HepG2 (cell line): ENCODE data around the gene SLC17A3. TPM values are rescaled to one million over a fixed set of nuclear protein-coding genes. Genes with fewer than 3 reads are reported as not detected.

Experiments
- ARHGAP35 ChIP-seq: sonication (generic); formaldehyde crosslinking; IDR thresholded peaks from 2 replicates; pipeline ENCODE4 v1.9.0; 2022; ENCODE audit warnings: mild to moderate bottlenecking, inconsistent platforms, moderate library complexity, missing genetic modification reagents, borderline replicate concordance
- CBFB ChIP-seq: sonication (generic); formaldehyde crosslinking; IDR thresholded peaks from 2 replicates; pipeline ENCODE4 v1.4.0; 2020; ENCODE audit warnings: missing genetic modification reagents
- HHEX ChIP-seq: IDR thresholded peaks from 2 replicates; pipeline ENCODE4 v1.6.1; 2016; ENCODE audit warnings: control low read depth
- KLF13 ChIP-seq: sonication (generic); formaldehyde crosslinking; IDR thresholded peaks from 2 replicates; pipeline ENCODE4 v1.4.0; 2020; ENCODE audit warnings: mild to moderate bottlenecking, missing genetic modification reagents
- LCORL ChIP-seq, 2 experiments: fragments of 450-650 bp in 1 of 2; sonication (generic) in 1 of 2; formaldehyde crosslinking in 1 of 2; IDR thresholded peaks; 2 replicates each; pipeline versions ENCODE4 v1.5.0 to v1.6.1; 2017 to 2020; ENCODE audit warnings: antibody characterized with exemption in 1 of 2, missing genetic modification reagents in 1 of 2
- MED1 ChIP-seq: sonication (generic); formaldehyde crosslinking; IDR thresholded peaks from 2 replicates; pipeline ENCODE4 v1.4.0; 2020; ENCODE audit warnings: missing genetic modification reagents
- PHF21A ChIP-seq: sonication (generic); formaldehyde crosslinking; IDR thresholded peaks from 2 replicates; pipeline ENCODE4 v1.5.0; 2020; ENCODE audit warnings: mild to moderate bottlenecking, missing genetic modification reagents
- SETDB1 ChIP-seq: sonication (generic); formaldehyde crosslinking; IDR thresholded peaks from 2 replicates; pipeline ENCODE4 v1.5.1; 2020; ENCODE audit warnings: missing genetic modification reagents, mild to moderate bottlenecking, borderline replicate concordance
- SYNCRIP ChIP-seq: fragments of 200-400 bp; formaldehyde crosslinking; IDR thresholded peaks from 2 replicates; pipeline ENCODE4 v1.6.1; 2018; ENCODE audit warnings: mild to moderate bottlenecking, low read depth, low read length; ENCODE audit not compliant: insufficient read depth
- TOE1 ChIP-seq: sonication (generic); formaldehyde crosslinking; IDR thresholded peaks from 2 replicates; pipeline ENCODE4 v1.4.0; 2020; ENCODE audit warnings: mild to moderate bottlenecking, missing genetic modification reagents
- ZFX ChIP-seq: sonication (generic); formaldehyde crosslinking; IDR thresholded peaks from 2 replicates; pipeline ENCODE4 v1.4.0; 2020; ENCODE audit warnings: mild to moderate bottlenecking, low read depth, missing genetic modification reagents, moderate library complexity
- ZNF121 ChIP-seq: sonication (generic); formaldehyde crosslinking; IDR thresholded peaks from 2 replicates; pipeline ENCODE4 v1.5.0; 2020; ENCODE audit warnings: mild to moderate bottlenecking, missing genetic modification reagents
- ZNF17 ChIP-seq: sonication (generic); formaldehyde crosslinking; IDR thresholded peaks from 2 replicates; pipeline ENCODE4 v1.5.0; 2020; ENCODE audit warnings: mild to moderate bottlenecking, missing genetic modification reagents
- ZNF260 ChIP-seq: sonication (generic); formaldehyde crosslinking; IDR thresholded peaks from 2 replicates; pipeline ENCODE4 v1.4.0; 2020; ENCODE audit warnings: missing genetic modification reagents, low read depth, mild to moderate bottlenecking, borderline replicate concordance
- ZNF275 ChIP-seq: sonication (generic); formaldehyde crosslinking; IDR thresholded peaks from 2 replicates; pipeline ENCODE4 v1.8.0; 2022; ENCODE audit warnings: missing genetic modification reagents, mild to moderate bottlenecking, inconsistent platforms, borderline replicate concordance
- ZNF441 ChIP-seq: sonication (generic); formaldehyde crosslinking; IDR thresholded peaks from 2 replicates; pipeline ENCODE4 v1.7.0; 2021; ENCODE audit warnings: missing genetic modification reagents, borderline replicate concordance
- ZNF589 ChIP-seq: sonication (generic); formaldehyde crosslinking; conservative IDR thresholded peaks from 2 replicates; pipeline ENCODE4 v1.8.0; 2022; ENCODE audit warnings: mild to moderate bottlenecking, moderate library complexity, missing genetic modification reagents
- ZNF841 ChIP-seq: sonication (generic); formaldehyde crosslinking; IDR thresholded peaks from 2 replicates; pipeline ENCODE4 v1.8.1; 2023; ENCODE audit warnings: missing genetic modification reagents, borderline replicate concordance
- ZNF891 ChIP-seq: sonication (generic); formaldehyde crosslinking; IDR thresholded peaks from 2 replicates; pipeline ENCODE4 v1.5.0; 2020; ENCODE audit warnings: mild to moderate bottlenecking, missing genetic modification reagents
- polyA plus RNA-seq, 8 experiments: library from polyadenylated mRNA; depleted of rRNA in 3 of 8; stranded (reverse) in 7 of 8; unstranded in 1 of 8; fragments of >200 nt; fragmentation: Illumina TruSeq in 4 of 8; extraction: Trizol in 4 of 8; gene quantifications; 2 replicates each; pipeline versions ENCODE4 v1.2.1 to v1.2.3, GENCODE V29; 2011 to 2016; ENCODE audit warnings: low read depth in 4 of 8, missing spikeins in 1 of 8, mixed read lengths in 1 of 8; ENCODE audit not compliant: insufficient read depth in 1 of 8
- total RNA-seq, 5 experiments: library from RNA; depleted of rRNA; stranded (reverse); fragments of >200 nt; fragmentation: Illumina TruSeq; extraction: Trizol; gene quantifications; 2 replicates each; pipeline ENCODE4 v1.2.3, GENCODE V29; 2016; ENCODE audit warnings: low read depth in 1 of 5
- TF ChIP-seq, protein P1 (sequence below): sonication (generic); formaldehyde crosslinking; IDR thresholded peaks from 2 replicates; pipeline ENCODE4 v1.4.0; 2020; ENCODE audit warnings: mild to moderate bottlenecking, missing genetic modification reagents, borderline replicate concordance
- TF ChIP-seq, protein P2 (sequence below): sonication (generic); formaldehyde crosslinking; IDR thresholded peaks from 2 replicates; pipeline ENCODE4 v1.4.0; 2020; ENCODE audit warnings: missing genetic modification reagents

The SLC17A3 gene
- total and polyA plus RNA-seq, 2 of the 13 experiments (the other 11 are each of a cell fraction or from before 2014, with no cell fraction given) = 0.09 to 0.11 TPM

DNA sequence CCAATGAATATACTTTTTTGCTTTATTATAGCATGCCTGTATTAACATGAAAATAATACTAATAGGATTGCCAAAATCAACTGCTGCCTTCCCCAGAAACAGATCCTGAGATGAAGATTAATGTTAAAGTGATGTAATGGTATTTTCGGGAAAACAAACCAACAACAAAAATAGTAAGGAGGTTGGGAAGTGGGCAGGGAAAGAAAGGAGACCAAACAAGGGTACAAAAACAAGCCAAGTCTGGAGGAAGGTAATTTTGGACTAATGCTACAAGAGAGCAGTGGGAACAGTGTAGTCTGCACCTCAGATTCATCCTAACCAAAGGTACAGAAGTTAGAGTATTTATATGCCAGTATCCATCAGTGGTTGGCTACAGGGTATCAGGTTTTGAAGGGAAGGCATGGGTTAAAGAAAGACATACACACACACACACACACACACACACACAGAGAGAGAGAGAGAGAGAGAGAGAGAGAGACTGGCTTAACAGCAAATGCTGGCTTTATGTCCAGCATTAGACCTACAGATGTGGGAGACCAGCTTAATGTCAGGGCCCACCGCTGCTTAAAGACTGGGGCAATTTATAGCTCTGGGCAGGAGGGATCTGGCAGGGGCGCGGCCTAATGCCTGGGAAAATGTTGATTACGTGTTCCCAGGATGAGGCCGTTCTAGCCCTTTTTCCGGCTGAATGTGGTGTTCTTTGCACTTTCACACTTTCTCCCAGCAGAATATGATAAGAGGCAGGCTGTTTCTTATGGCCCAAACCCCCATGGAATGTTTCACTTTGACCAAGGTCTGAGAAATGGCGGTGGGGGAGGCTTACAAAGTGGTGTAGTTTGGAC is 38.4 kb downstream of the SLC17A3 start (continued):
- TF ChIP-seq ZNF275 (CRISPR knock-in tag) (no peak), MED1 (CRISPR knock-in tag) (peak; percentile 83), ARHGAP35 (no peak; the same call in 1 of the 2 replicates), ZNF260 (CRISPR knock-in tag) (no peak), LCORL (IDR thresholded peaks at IDR 0.05) (no peak), LCORL (CRISPR knock-in tag; IDR thresholded peaks at IDR 0.05) (0 out of 2 replicates have a peak, but pooled peaks have one; percentile 33), TOE1 (CRISPR knock-in tag) (no peak), ZNF17 (CRISPR knock-in tag) (no peak), ZNF121 (CRISPR knock-in tag) (no peak), HHEX (CRISPR knock-in tag) (no peak), ZNF441 (CRISPR knock-in tag) (peak; percentile 27; the same call in 1 of the 2 replicates), KLF13 (CRISPR knock-in tag) (no peak), ZNF589 (CRISPR knock-in tag) (no peak), ZNF891 (no peak), CBFB (CRISPR knock-in tag) (no peak), ZFX (CRISPR knock-in tag) (peak; percentile 75), ZNF841 (CRISPR knock-in tag) (no peak), SYNCRIP (no peak), PHF21A (peak; percentile 50; the same call in 1 of the 2 replicates), SETDB1 (CRISPR knock-in tag) (no peak)
- TF ChIP-seq, protein P1, sequence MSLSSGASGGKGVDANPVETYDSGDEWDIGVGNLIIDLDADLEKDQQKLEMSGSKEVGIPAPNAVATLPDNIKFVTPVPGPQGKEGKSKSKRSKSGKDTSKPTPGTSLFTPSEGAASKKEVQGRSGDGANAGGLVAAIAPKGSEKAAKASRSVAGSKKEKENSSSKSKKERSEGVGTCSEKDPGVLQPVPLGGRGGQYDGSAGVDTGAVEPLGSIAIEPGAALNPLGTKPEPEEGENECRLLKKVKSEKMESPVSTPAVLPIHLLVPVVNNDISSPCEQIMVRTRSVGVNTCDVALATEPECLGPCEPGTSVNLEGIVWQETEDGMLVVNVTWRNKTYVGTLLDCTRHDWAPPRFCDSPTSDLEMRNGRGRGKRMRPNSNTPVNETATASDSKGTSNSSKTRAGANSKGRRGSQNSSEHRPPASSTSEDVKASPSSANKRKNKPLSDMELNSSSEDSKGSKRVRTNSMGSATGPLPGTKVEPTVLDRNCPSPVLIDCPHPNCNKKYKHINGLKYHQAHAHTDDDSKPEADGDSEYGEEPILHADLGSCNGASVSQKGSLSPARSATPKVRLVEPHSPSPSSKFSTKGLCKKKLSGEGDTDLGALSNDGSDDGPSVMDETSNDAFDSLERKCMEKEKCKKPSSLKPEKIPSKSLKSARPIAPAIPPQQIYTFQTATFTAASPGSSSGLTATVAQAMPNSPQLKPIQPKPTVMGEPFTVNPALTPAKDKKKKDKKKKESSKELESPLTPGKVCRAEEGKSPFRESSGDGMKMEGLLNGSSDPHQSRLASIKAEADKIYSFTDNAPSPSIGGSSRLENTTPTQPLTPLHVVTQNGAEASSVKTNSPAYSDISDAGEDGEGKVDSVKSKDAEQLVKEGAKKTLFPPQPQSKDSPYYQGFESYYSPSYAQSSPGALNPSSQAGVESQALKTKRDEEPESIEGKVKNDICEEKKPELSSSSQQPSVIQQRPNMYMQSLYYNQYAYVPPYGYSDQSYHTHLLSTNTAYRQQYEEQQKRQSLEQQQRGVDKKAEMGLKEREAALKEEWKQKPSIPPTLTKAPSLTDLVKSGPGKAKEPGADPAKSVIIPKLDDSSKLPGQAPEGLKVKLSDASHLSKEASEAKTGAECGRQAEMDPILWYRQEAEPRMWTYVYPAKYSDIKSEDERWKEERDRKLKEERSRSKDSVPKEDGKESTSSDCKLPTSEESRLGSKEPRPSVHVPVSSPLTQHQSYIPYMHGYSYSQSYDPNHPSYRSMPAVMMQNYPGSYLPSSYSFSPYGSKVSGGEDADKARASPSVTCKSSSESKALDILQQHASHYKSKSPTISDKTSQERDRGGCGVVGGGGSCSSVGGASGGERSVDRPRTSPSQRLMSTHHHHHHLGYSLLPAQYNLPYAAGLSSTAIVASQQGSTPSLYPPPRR (CRISPR knock-in tag) = peak; percentile 74
- TF ChIP-seq, protein P2, sequence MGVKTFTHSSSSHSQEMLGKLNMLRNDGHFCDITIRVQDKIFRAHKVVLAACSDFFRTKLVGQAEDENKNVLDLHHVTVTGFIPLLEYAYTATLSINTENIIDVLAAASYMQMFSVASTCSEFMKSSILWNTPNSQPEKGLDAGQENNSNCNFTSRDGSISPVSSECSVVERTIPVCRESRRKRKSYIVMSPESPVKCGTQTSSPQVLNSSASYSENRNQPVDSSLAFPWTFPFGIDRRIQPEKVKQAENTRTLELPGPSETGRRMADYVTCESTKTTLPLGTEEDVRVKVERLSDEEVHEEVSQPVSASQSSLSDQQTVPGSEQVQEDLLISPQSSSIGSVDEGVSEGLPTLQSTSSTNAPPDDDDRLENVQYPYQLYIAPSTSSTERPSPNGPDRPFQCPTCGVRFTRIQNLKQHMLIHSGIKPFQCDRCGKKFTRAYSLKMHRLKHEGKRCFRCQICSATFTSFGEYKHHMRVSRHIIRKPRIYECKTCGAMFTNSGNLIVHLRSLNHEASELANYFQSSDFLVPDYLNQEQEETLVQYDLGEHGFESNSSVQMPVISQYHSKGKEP (CRISPR knock-in tag) = no peak
